ENCODE data around the gene STIMATE.

Gene STIMATE

GRCh38 chr3:52787672-52788625 lies 109.4 kb downstream of the STIMATE start:
- in situ Hi-C loops (cut with HindIII; ENCODE audit: low sequenced_read_pairs): no loop called here
- H3K4me3 ChIP-seq (ENCODE audit: low read depth, low read length): no peak overlapping the region
- no peak for DNase-seq (ENCODE audit: low read depth, low spot score)
- TF ChIP-seq CTCF (IDR thresholded peaks at IDR 0.05; ENCODE audit: low read depth, low read length): no peak

- in situ Hi-C loops (cut with HindIII; ENCODE audit: low sequenced_read_pairs): no loop called here
- H3K4me3 ChIP-seq (ENCODE audit: low read depth, low read length): no peak overlapping the region
- TF ChIP-seq CTCF (IDR thresholded peaks at IDR 0.05; ENCODE audit: low read depth, low read length): no peak
- DNase-seq (ENCODE audit: low read depth, low spot score): no peak
These were observed 110.1 kb downstream of the STIMATE start for GRCh38 chr3:52787246-52787645.
